SJCRH30 (cell line): ENCODE results near the gene RBM22. TPM values are rescaled to one million over a fixed set of nuclear protein-coding genes. Genes with fewer than 3 reads are reported as not detected.

ENCODE experiments used
- DNase-seq, 2 experiments: peaks; one replicate each; pipeline ENCODE4 v3.0.0-alpha.2; 2015 to 2020
- H3K27ac ChIP-seq: fragments of 250-450 bp; sonication (Bioruptor Pico); 2 replicates; pipeline ENCODE4 v1.5.1; 2020; ENCODE audit warnings: mild to moderate bottlenecking, moderate library complexity
- H3K27me3 ChIP-seq: fragments of 250-450 bp; sonication (Bioruptor Pico); 2 replicates; pipeline ENCODE4 v1.5.1; 2020; ENCODE audit warnings: mild to moderate bottlenecking, moderate library complexity
- H3K36me3 ChIP-seq: fragments of 250-450 bp; sonication (Bioruptor Pico); 2 replicates; pipeline ENCODE4 v1.5.1; 2020; ENCODE audit warnings: mild to moderate bottlenecking, moderate library complexity
- H3K4me1 ChIP-seq: fragments of 250-450 bp; sonication (Bioruptor Pico); 2 replicates; pipeline ENCODE4 v1.5.1; 2020; ENCODE audit warnings: mild to moderate bottlenecking, moderate library complexity
- H3K4me3 ChIP-seq: fragments of 250-450 bp; sonication (Bioruptor Pico); 2 replicates; pipeline ENCODE4 v1.5.1; 2020; ENCODE audit warnings: mild to moderate bottlenecking, moderate library complexity
- H3K9me3 ChIP-seq: fragments of 250-450 bp; sonication (Bioruptor Pico); replicated peaks from 2 replicates; pipeline ENCODE4 v1.5.1; 2020; ENCODE audit warnings: mild to moderate bottlenecking, moderate library complexity
- total RNA-seq: library from RNA; depleted of rRNA; stranded (reverse); fragments of >200 nt; shearing (Covaris generic); gene quantifications from 2 replicates; pipeline ENCODE4 v1.2.3, GENCODE V29; 2014

The RBM22 gene
- total RNA-seq, 1 experiment from 2014 or later, result 55.2 TPM

GRCh38 chr5:150694612-150695011, 6.2 kb downstream of the RBM22 start:
- Histone ChIP-seq H3K4me1 (no peaks in the 10 kb centered on the region), H3K27ac (no peak overlapping the region), H3K27me3 (no peaks in the 10 kb centered on the region), H3K36me3 (peaks cover 81% of the 10 kb centered on the region), H3K9me3 (no peaks in the 10 kb centered on the region), H3K4me3 (no peak overlapping the region)
- no peak for DNase-seq

GRCh38 chr5:150692276-150692675, 8.6 kb downstream of the RBM22 start:
- H3K9me3 ChIP-seq, result no peaks in the 10 kb centered on the region
- H3K27me3 ChIP-seq, result no peaks in the 10 kb centered on the region
- H3K27ac ChIP-seq, result no peak overlapping the region
- peaks cover 65% of the 10 kb centered on the region for H3K36me3 ChIP-seq
- no peak overlapping the region for H3K4me3 ChIP-seq
- no peaks in the 10 kb centered on the region for H3K4me1 ChIP-seq
- DNase-seq, result no peak

GRCh38 chr5:150690760-150691159, 10.1 kb downstream of the RBM22 start:
- Histone ChIP-seq H3K27ac (no peak overlapping the region), H3K9me3 (no peaks in the 10 kb centered on the region), H3K4me1 (no peaks in the 10 kb centered on the region), H3K4me3 (no peak overlapping the region), H3K27me3 (no peaks in the 10 kb centered on the region), H3K36me3 (peaks cover 50% of the 10 kb centered on the region)
- no peak for DNase-seq

GRCh38 chr5:150689120-150689519, 11.7 kb downstream of the RBM22 start:
- H3K27me3 ChIP-seq, result no peaks in the 10 kb centered on the region
- H3K4me1 ChIP-seq, result no peaks in the 10 kb centered on the region
- H3K4me3 ChIP-seq, result no peak overlapping the region
- H3K9me3 ChIP-seq, result no peaks in the 10 kb centered on the region
- no peak overlapping the region for H3K27ac ChIP-seq
- DNase-seq, result no peak
- peaks cover 34% of the 10 kb centered on the region for H3K36me3 ChIP-seq

GRCh38 chr5:150676578-150676977, 24.3 kb downstream of the RBM22 start:
- Histone ChIP-seq H3K27ac (no peak overlapping the region), H3K36me3 (no peaks in the 10 kb centered on the region), H3K27me3 (no peaks in the 10 kb centered on the region), H3K4me3 (no peak overlapping the region), H3K9me3 (no peaks in the 10 kb centered on the region), H3K4me1 (peaks cover 6% of the 10 kb centered on the region; the same call in 1 of the 2 replicates)
- DNase-seq, result no peak

- no peaks in the 10 kb centered on the region for H3K27me3 ChIP-seq
- no peaks in the 10 kb centered on the region for H3K36me3 ChIP-seq
- no peaks in the 10 kb centered on the region for H3K9me3 ChIP-seq
- no peak for DNase-seq
- H3K27ac ChIP-seq, result no peak overlapping the region
- peaks cover 6% of the 10 kb centered on the region; the same call in 1 of the 2 replicates for H3K4me1 ChIP-seq
- H3K4me3 ChIP-seq, result no peak overlapping the region
Observed at GRCh38 chr5:150675069-150675468, 25.8 kb downstream of the RBM22 start.

GRCh38 chr5:150674341-150674821, 26.5 kb downstream of the RBM22 start:
- no peaks in the 10 kb centered on the region for H3K27me3 ChIP-seq
- no peak for DNase-seq
- no peak overlapping the region for H3K27ac ChIP-seq
- H3K36me3 ChIP-seq, result no peaks in the 10 kb centered on the region
- peaks cover 6% of the 10 kb centered on the region; the same call in 1 of the 2 replicates for H3K4me1 ChIP-seq
- H3K4me3 ChIP-seq, result no peak overlapping the region
- H3K9me3 ChIP-seq, result no peaks in the 10 kb centered on the region

- DNase-seq, result no peak
- Histone ChIP-seq H3K4me3 (no peak overlapping the region), H3K36me3 (no peaks in the 10 kb centered on the region), H3K27ac (no peak overlapping the region), H3K9me3 (no peaks in the 10 kb centered on the region), H3K27me3 (no peaks in the 10 kb centered on the region), H3K4me1 (peaks cover 6% of the 10 kb centered on the region; the same call in 1 of the 2 replicates)
Observed at GRCh38 chr5:150672884-150673275, 28.0 kb downstream of the RBM22 start.

GRCh38 chr5:150672237-150672883, 28.5 kb downstream of the RBM22 start:
- H3K27ac ChIP-seq, result no peak overlapping the region
- H3K27me3 ChIP-seq, result peaks cover 2% of the 10 kb centered on the region; the same call in 1 of the 2 replicates
- H3K4me1 ChIP-seq, result peaks cover 6% of the 10 kb centered on the region; the same call in 1 of the 2 replicates
- DNase-seq, result no peak
- H3K4me3 ChIP-seq, result no peak overlapping the region
- H3K36me3 ChIP-seq, result no peaks in the 10 kb centered on the region
- no peaks in the 10 kb centered on the region for H3K9me3 ChIP-seq

- peaks cover 4% of the 10 kb centered on the region; the same call in 1 of the 2 replicates for H3K27me3 ChIP-seq
- H3K9me3 ChIP-seq, result no peaks in the 10 kb centered on the region
- DNase-seq, result no peak
- no peaks in the 10 kb centered on the region for H3K36me3 ChIP-seq
- no peak overlapping the region for H3K27ac ChIP-seq
- H3K4me1 ChIP-seq, result peaks cover 6% of the 10 kb centered on the region; the same call in 1 of the 2 replicates
- no peak overlapping the region for H3K4me3 ChIP-seq
Observed at GRCh38 chr5:150671509-150672236, 29.2 kb downstream of the RBM22 start.

- Histone ChIP-seq H3K9me3 (no peaks in the 10 kb centered on the region), H3K4me1 (peaks cover 6% of the 10 kb centered on the region; the same call in 1 of the 2 replicates), H3K4me3 (no peak overlapping the region), H3K27ac (no peak overlapping the region), H3K27me3 (peaks cover 4% of the 10 kb centered on the region; the same call in 1 of the 2 replicates), H3K36me3 (no peaks in the 10 kb centered on the region)
- no peak for DNase-seq
Observed at GRCh38 chr5:150670948-150671310, 29.9 kb downstream of the RBM22 start.

- Histone ChIP-seq H3K27ac (no peak overlapping the region), H3K36me3 (no peaks in the 10 kb centered on the region), H3K4me1 (peaks cover 6% of the 10 kb centered on the region; the same call in 1 of the 2 replicates), H3K27me3 (peaks cover 4% of the 10 kb centered on the region; the same call in 1 of the 2 replicates), H3K9me3 (no peaks in the 10 kb centered on the region), H3K4me3 (no peak overlapping the region)
- DNase-seq, result no peak
Observed at GRCh38 chr5:150670275-150670947, 30.5 kb downstream of the RBM22 start.

GRCh38 chr5:150665044-150665443, 35.8 kb downstream of the RBM22 start:
- no peak for DNase-seq
- H3K36me3 ChIP-seq, result no peaks in the 10 kb centered on the region
- H3K9me3 ChIP-seq, result no peaks in the 10 kb centered on the region
- no peak overlapping the region for H3K27ac ChIP-seq
- H3K4me3 ChIP-seq, result no peak overlapping the region
- peaks cover 7% of the 10 kb centered on the region; the same call in 1 of the 2 replicates for H3K27me3 ChIP-seq
- no peaks in the 10 kb centered on the region; the same call in 1 of the 2 replicates for H3K4me1 ChIP-seq

GRCh38 chr5:150663936-150664335, 36.9 kb downstream of the RBM22 start:
- no peak for DNase-seq
- no peak overlapping the region for H3K27ac ChIP-seq
- H3K9me3 ChIP-seq, result no peaks in the 10 kb centered on the region
- no peak overlapping the region for H3K4me3 ChIP-seq
- no peaks in the 10 kb centered on the region; the same call in 1 of the 2 replicates for H3K4me1 ChIP-seq
- H3K27me3 ChIP-seq, result peaks cover 7% of the 10 kb centered on the region; the same call in 1 of the 2 replicates
- no peaks in the 10 kb centered on the region for H3K36me3 ChIP-seq
